HepG2 (cell line): ENCODE results near the gene LPAR1. TPM values are rescaled to one million over a fixed set of nuclear protein-coding genes. Genes with fewer than 3 reads are reported as not detected.

ENCODE experiments used
- ATAC-seq: fragments of 200-7000 bp; cut with Tn5 transposase; 3 replicates; pipeline ENCODE4 v1.9.1; 2020; ENCODE audit warnings: mild to moderate bottlenecking, moderate library complexity
- BruUV-seq: library from RNA; stranded (reverse); fragments of 400-500 nt; replicated peaks from 2 replicates; lab custom pipeline; 2021; lab: Mats Ljungman, UMichigan
- CTCF ChIA-PET: fragments of 300-600 bp; formaldehyde crosslinking; extraction: SDS; loops from one replicate; lab custom pipeline; 2021; ENCODE audit warnings: low total read pairs, inconsistent platforms, low intra/inter-chr PET ratio; lab: Yijun Ruan, JAX
- POLR2A ChIA-PET: fragments of 350-600 bp; sonication (Branson Sonifier 250); formaldehyde crosslinking; loops from one replicate; lab custom pipeline; 2020; ENCODE audit warnings: antibody characterized with exemption, inconsistent platforms; lab: Yijun Ruan, JAX
- DNase-seq: peaks from one replicate; pipeline ENCODE4 v3.0.0-alpha.2; 2015; ENCODE audit warnings: low spot score
- FAIRE-seq: peaks from 3 replicates; lab custom pipeline; 2011; peaks lifted over from hg19 to GRCh38; lab: Jason Lieb, UNC
- H2AFZ ChIP-seq: one replicate; pipeline ENCODE4 v1.6.1; 2011; ENCODE audit warnings: low read length, inconsistent platforms
- H3K27ac ChIP-seq: fragments of 300-600 bp; 3 replicates; pipeline ENCODE4 v1.8.0; 2011; ENCODE audit warnings: mixed run types, mild to moderate bottlenecking, mixed read lengths, low read length, inconsistent platforms; ENCODE audit not compliant: insufficient read depth; ENCODE audit errors: extremely low read length
- H3K27me3 ChIP-seq, 2 experiments: fragments of 200-600 bp in 1 of 2; 2 replicates in 1 of 2; 3 replicates in 1 of 2; pipeline versions ENCODE4 v1.6.0 to v1.8.0; 2011; ENCODE audit warnings: low read length in 2 of 2, mild to moderate bottlenecking in 2 of 2, moderate library complexity in 2 of 2, inconsistent platforms in 1 of 2; ENCODE audit not compliant: insufficient read depth in 2 of 2, control insufficient read depth in 1 of 2
- H3K36me3 ChIP-seq, 2 experiments: fragments of 200-600 bp in 1 of 2; replicated peaks in 1 of 2; 2 replicates in 1 of 2; 3 replicates in 1 of 2; pipeline versions ENCODE4 v1.5.1 to v1.8.0; 2011; ENCODE audit warnings: low read length in 2 of 2, inconsistent platforms in 1 of 2; ENCODE audit not compliant: insufficient read depth in 2 of 2, control insufficient read depth in 1 of 2
- H3K4me1 ChIP-seq: 2 replicates; pipeline ENCODE4 v1.5.1; 2012; ENCODE audit warnings: low read length, inconsistent platforms; ENCODE audit not compliant: insufficient read depth
- H3K4me2 ChIP-seq: 2 replicates; pipeline ENCODE4 v1.6.0; 2011; ENCODE audit warnings: low read depth, low read length, inconsistent platforms
- H3K4me3 ChIP-seq, 3 experiments: fragments of 200-600 bp in 1 of 3; sonication (generic), shearing (Covaris generic) in 1 of 3; replicated peaks in 1 of 3; 2 replicates each; pipeline ENCODE4 v1.5.1; 2011 to 2016; ENCODE audit warnings: low read length in 3 of 3, inconsistent platforms in 2 of 3, low read depth in 2 of 3, mild to moderate bottlenecking in 2 of 3, control low read depth in 1 of 3, mixed read lengths in 1 of 3; ENCODE audit not compliant: insufficient read depth in 1 of 3
- H3K79me2 ChIP-seq: one replicate; pipeline ENCODE4 v1.6.1; 2011; ENCODE audit warnings: low read length, inconsistent platforms; ENCODE audit not compliant: insufficient read depth
- H3K9ac ChIP-seq: 2 replicates; pipeline ENCODE4 v1.6.0; 2011; ENCODE audit warnings: mild to moderate bottlenecking, low read depth, low read length, inconsistent platforms; ENCODE audit not compliant: insufficient read depth
- H3K9me3 ChIP-seq: 2 replicates; pipeline ENCODE4 v1.5.1; 2012; ENCODE audit warnings: mild to moderate bottlenecking, low read length
- H4K20me1 ChIP-seq: 2 replicates; pipeline ENCODE4 v1.6.0; 2011; ENCODE audit warnings: inconsistent platforms, mild to moderate bottlenecking, low read length, moderate library complexity; ENCODE audit not compliant: insufficient read depth
- DRAP1 ChIP-seq: IDR thresholded peaks from 2 replicates; pipeline ENCODE4 v1.6.1; 2016; ENCODE audit warnings: missing genetic modification reagents, missing compliant biosample characterization
- EED ChIP-seq: sonication (generic); formaldehyde crosslinking; IDR thresholded peaks from 2 replicates; pipeline ENCODE4 v1.5.0; 2020; ENCODE audit warnings: mild to moderate bottlenecking, missing genetic modification reagents
- FOXK1 ChIP-seq: sonication (generic); formaldehyde crosslinking; IDR thresholded peaks from 2 replicates; pipeline ENCODE4 v1.4.0; 2020; ENCODE audit warnings: low read depth, missing genetic modification reagents, borderline replicate concordance
- NR2F1 ChIP-seq, 2 experiments: fragments of 450-650 bp in 1 of 2; formaldehyde crosslinking in 1 of 2; IDR thresholded peaks; 2 replicates each; pipeline versions ENCODE4 v1.5.0 to v1.6.1; 2016 to 2020; ENCODE audit warnings: mild to moderate bottlenecking in 1 of 2, missing compliant biosample characterization in 1 of 2, missing genetic modification reagents in 1 of 2, moderate library complexity in 1 of 2
- YEATS2 ChIP-seq: sonication (generic); formaldehyde crosslinking; IDR thresholded peaks from 2 replicates; pipeline ENCODE4 v1.4.0; 2020; ENCODE audit warnings: missing genetic modification reagents, borderline replicate concordance
- ZBTB10 ChIP-seq: sonication (generic); formaldehyde crosslinking; IDR thresholded peaks from 2 replicates; pipeline ENCODE4 v1.4.0; 2020; ENCODE audit warnings: missing genetic modification reagents, borderline replicate concordance
- ZC3H4 ChIP-seq: sonication (generic); formaldehyde crosslinking; IDR thresholded peaks from 2 replicates; pipeline ENCODE4 v1.4.0; 2020; ENCODE audit warnings: missing genetic modification reagents, borderline replicate concordance
- ZFP91 ChIP-seq: sonication (generic); formaldehyde crosslinking; IDR thresholded peaks from 2 replicates; pipeline ENCODE4 v1.9.0; 2022; ENCODE audit warnings: missing genetic modification reagents, mild to moderate bottlenecking, borderline replicate concordance
- ZNF501 ChIP-seq: sonication (generic); formaldehyde crosslinking; IDR thresholded peaks from 2 replicates; pipeline ENCODE4 v1.5.1; 2020; ENCODE audit warnings: mild to moderate bottlenecking, moderate library complexity, missing genetic modification reagents
- ZNF512 ChIP-seq: sonication (generic); formaldehyde crosslinking; IDR thresholded peaks from 2 replicates; pipeline ENCODE4 v1.4.0; 2020; ENCODE audit warnings: mild to moderate bottlenecking, missing genetic modification reagents
- ZNF572 ChIP-seq: sonication (generic); formaldehyde crosslinking; IDR thresholded peaks from 2 replicates; pipeline ENCODE4 v1.5.1; 2020; ENCODE audit warnings: mild to moderate bottlenecking, missing genetic modification reagents
- WGBS: methylation state at CpG from one replicate; pipeline ENCODE4 v1.1.6; 2017; ENCODE audit warnings: low lambda C conversion rate; 5-methylcytosine and 5-hydroxymethylcytosine counted together
- in situ Hi-C: cut with HindIII; loops from 2 replicates; pipeline ENCODE4 v1.10.0; 2017; ENCODE audit warnings: low pct_unique_long_range_greater_than_20kb; ENCODE audit not compliant: extremely low pct_ligation_motif_present
- intact Hi-C: fragments of 100-400 bp; cut with micrococcal nuclease; formaldehyde crosslinking; loops from one replicate; pipeline ENCODE4 v1.10.0; 2022; ENCODE audit not compliant: unreplicated experiment
- polyA plus RNA-seq, 8 experiments: library from polyadenylated mRNA; depleted of rRNA in 3 of 8; stranded (reverse) in 7 of 8; unstranded in 1 of 8; fragments of >200 nt; fragmentation: Illumina TruSeq in 4 of 8; extraction: Trizol in 4 of 8; gene quantifications; 2 replicates each; pipeline versions ENCODE4 v1.2.1 to v1.2.3, GENCODE V29; 2011 to 2016; ENCODE audit warnings: low read depth in 4 of 8, missing spikeins in 1 of 8, mixed read lengths in 1 of 8; ENCODE audit not compliant: insufficient read depth in 1 of 8
- total RNA-seq, 5 experiments: library from RNA; depleted of rRNA; stranded (reverse); fragments of >200 nt; fragmentation: Illumina TruSeq; extraction: Trizol; gene quantifications; 2 replicates each; pipeline ENCODE4 v1.2.3, GENCODE V29; 2016; ENCODE audit warnings: low read depth in 1 of 5

LPAR1 gene
- total and polyA plus RNA-seq, 2 of the 13 experiments (the other 11 are each of a cell fraction or from before 2014, with no cell fraction given): not detected

- WGBS: 7% methylated on average over 2 of the region's 2 CpGs
- no peak for FAIRE-seq
- ATAC-seq: no peak
- TF ChIP-seq ZC3H4 (CRISPR knock-in tag): no peak
- Histone ChIP-seq H3K36me3 (no peaks in the 10 kb centered on the region), H3K27me3 (no peaks in the 10 kb centered on the region), H3K4me1 (no peaks in the 10 kb centered on the region), H3K4me2 (no peak overlapping the region), H3K4me3 (no peak overlapping the region), H3K9me3 (no peaks in the 10 kb centered on the region), H4K20me1 (no peaks in the 10 kb centered on the region), H3K27ac (no peak overlapping the region), H3K79me2 (no peaks in the 10 kb centered on the region), H3K9ac (no peak overlapping the region), H2AFZ (no peak overlapping the region)
- ChIA-PET CTCF (no interaction called here), POLR2A (no interaction called here)
- no TSS peak for BruUV-seq
- intact Hi-C loops (no loop called here), in situ Hi-C loops (no loop called here)
- DNase-seq: no peak
These were observed 200.8 kb downstream of the LPAR1 start for GRCh38 chr9:110837401-110838005.

GRCh38 chr9:110835859-110836271, 202.4 kb downstream of the LPAR1 start:
- no peaks in the 10 kb centered on the region for H3K4me1 ChIP-seq
- no TSS peak for BruUV-seq
- in situ Hi-C loops (no loop called here), intact Hi-C loops (no loop called here)
- ATAC-seq (no peak), FAIRE-seq (no peak), DNase-seq (no peak)
- no peak overlapping the region for H3K4me2 ChIP-seq
- no peaks in the 10 kb centered on the region for H3K79me2 ChIP-seq
- no peak overlapping the region for H3K4me3 ChIP-seq
- no peak overlapping the region for H2AFZ ChIP-seq
- no peak overlapping the region for H3K27ac ChIP-seq
- H3K9ac ChIP-seq: no peak overlapping the region
- 0% methylated on average over 1 of the region's 1 CpG for WGBS
- ChIA-PET CTCF (no interaction called here), POLR2A (no interaction called here)
- no peaks in the 10 kb centered on the region for H3K9me3 ChIP-seq
- no peaks in the 10 kb centered on the region for H3K36me3 ChIP-seq
- H3K27me3 ChIP-seq: no peaks in the 10 kb centered on the region
- no peaks in the 10 kb centered on the region for H4K20me1 ChIP-seq
- TF ChIP-seq NR2F1 (CRISPR knock-in tag; IDR thresholded peaks at IDR 0.05) (no peak), EED (CRISPR knock-in tag) (no peak), ZNF501 (CRISPR knock-in tag) (no peak), FOXK1 (CRISPR knock-in tag) (no peak), ZNF512 (CRISPR knock-in tag) (no peak), ZBTB10 (no peak), ZNF572 (CRISPR knock-in tag) (no peak), DRAP1 (no peak), ZFP91 (no peak), YEATS2 (CRISPR knock-in tag) (no peak)
